ENCODE results near the gene DAP. TPM values are rescaled to one million over a fixed set of nuclear protein-coding genes. Genes with fewer than 3 reads are reported as not detected.

DAP gene
- total and polyA plus RNA-seq, 10 of the 15 experiments (the other 5 are each of a cell fraction or from before 2014, with no cell fraction given), result 12.9 to 130 (median 49.9) TPM

GRCh38 chr5:10671041-10672008, 89.7 kb downstream of the DAP start (continued):
- TF ChIP-seq, protein P1, sequence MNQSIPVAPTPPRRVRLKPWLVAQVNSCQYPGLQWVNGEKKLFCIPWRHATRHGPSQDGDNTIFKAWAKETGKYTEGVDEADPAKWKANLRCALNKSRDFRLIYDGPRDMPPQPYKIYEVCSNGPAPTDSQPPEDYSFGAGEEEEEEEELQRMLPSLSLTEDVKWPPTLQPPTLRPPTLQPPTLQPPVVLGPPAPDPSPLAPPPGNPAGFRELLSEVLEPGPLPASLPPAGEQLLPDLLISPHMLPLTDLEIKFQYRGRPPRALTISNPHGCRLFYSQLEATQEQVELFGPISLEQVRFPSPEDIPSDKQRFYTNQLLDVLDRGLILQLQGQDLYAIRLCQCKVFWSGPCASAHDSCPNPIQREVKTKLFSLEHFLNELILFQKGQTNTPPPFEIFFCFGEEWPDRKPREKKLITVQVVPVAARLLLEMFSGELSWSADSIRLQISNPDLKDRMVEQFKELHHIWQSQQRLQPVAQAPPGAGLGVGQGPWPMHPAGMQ (IDR thresholded peaks at IDR 0.05; ENCODE audit: borderline replicate concordance), result no peak
- TF ChIP-seq ZNF687 (IDR thresholded peaks at IDR 0.05), result no peak
- TF ChIP-seq, protein P2, sequence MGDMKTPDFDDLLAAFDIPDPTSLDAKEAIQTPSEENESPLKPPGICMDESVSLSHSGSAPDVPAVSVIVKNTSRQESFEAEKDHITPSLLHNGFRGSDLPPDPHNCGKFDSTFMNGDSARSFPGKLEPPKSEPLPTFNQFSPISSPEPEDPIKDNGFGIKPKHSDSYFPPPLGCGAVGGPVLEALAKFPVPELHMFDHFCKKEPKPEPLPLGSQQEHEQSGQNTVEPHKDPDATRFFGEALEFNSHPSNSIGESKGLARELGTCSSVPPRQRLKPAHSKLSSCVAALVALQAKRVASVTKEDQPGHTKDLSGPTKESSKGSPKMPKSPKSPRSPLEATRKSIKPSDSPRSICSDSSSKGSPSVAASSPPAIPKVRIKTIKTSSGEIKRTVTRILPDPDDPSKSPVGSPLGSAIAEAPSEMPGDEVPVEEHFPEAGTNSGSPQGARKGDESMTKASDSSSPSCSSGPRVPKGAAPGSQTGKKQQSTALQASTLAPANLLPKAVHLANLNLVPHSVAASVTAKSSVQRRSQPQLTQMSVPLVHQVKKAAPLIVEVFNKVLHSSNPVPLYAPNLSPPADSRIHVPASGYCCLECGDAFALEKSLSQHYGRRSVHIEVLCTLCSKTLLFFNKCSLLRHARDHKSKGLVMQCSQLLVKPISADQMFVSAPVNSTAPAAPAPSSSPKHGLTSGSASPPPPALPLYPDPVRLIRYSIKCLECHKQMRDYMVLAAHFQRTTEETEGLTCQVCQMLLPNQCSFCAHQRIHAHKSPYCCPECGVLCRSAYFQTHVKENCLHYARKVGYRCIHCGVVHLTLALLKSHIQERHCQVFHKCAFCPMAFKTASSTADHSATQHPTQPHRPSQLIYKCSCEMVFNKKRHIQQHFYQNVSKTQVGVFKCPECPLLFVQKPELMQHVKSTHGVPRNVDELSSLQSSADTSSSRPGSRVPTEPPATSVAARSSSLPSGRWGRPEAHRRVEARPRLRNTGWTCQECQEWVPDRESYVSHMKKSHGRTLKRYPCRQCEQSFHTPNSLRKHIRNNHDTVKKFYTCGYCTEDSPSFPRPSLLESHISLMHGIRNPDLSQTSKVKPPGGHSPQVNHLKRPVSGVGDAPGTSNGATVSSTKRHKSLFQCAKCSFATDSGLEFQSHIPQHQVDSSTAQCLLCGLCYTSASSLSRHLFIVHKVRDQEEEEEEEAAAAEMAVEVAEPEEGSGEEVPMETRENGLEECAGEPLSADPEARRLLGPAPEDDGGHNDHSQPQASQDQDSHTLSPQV (IDR thresholded peaks at IDR 0.05), result no peak

All from GM12878 (cell line).